GM19438 (cell line): ENCODE data around the gene CRKL.

Source experiments
- ATAC-seq: cut with Tn5 transposase; IDR thresholded peaks from one replicate; pipeline ENCODE4 v1.9.1; 2021; ENCODE audit warnings: low read depth; ENCODE audit not compliant: unreplicated experiment

Gene CRKL

DNA sequence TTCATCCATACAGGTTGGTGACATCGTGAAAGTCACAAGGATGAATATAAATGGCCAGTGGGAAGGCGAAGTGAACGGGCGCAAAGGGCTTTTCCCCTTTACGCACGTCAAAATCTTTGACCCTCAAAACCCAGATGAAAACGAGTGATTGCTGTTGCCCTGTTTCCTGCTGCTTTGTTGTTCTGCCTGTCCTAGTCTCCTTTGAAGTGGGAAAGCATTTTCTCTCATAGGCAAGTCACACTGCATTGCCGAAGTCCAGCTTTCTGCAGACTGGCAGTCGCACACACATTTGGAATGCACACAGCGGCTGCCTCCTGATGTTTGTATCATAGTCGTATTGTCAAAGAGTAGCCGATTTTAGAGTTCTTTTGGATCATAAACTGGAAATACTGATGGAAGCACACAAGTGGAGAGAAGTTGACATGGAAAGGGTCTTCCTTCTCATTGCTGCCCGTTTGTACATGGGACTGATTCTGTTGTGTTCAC, 32.5 kb downstream of the CRKL start:
- ATAC-seq: no peak

DNA sequence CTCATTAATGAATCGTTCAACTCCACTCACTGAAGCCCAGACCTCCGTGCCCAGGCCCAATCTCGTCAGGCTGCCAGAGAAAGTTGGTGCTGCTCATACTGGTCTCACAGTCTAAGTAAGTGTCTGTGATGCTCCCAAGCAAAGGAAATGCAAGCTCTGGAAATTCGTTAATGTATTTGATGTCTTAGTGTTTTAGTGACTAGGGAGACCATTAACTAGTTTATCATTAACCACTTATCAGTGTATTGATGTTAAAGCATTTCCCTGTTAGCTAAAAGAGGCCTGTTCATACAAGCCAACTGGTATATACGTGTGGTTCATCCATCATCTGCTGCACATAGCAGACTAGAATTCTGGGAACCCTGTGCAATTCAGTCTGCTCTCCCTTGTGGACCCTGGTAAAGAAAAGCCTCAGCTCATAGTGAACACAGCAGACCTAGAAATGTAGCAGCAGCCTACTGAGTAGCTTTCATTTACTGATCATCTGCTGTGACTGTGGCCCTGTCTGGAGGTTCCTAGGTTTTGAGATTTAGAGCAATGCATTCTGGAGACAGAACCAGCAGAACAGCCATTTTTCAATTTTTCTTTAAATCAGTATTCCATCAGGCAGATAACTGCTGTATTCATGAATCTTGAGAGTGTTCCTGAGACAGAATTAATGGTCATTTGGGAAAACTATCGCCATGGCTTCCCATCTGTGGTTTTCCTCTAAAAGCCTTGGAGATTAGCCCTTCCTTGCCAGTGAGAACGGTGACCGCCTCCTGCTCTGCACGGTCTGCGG, 34.1 kb downstream of the CRKL start:
- no peak for ATAC-seq

DNA sequence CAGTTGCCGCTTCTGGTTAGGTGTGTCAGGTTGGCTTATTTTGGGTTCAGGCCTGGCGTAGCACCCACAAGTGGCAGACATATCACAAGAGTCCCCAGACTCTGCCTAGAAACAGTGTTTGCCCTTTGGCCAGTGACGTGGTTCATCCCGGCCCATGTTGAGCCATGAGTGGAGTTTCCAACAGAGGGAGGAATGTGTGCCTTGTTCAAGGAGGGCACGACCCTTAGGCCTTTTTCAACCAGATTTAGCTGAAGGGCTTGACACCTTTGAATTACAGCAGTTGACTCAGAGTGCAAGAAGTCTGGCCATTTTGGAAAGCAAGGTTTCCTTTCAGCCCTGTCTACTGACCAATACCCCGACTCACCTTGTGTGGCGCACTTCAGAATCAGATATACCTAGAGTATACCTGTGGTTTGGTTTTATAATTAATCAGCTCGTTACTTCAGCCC, 34.7 kb downstream of the CRKL start:
- no peak for ATAC-seq

DNA sequence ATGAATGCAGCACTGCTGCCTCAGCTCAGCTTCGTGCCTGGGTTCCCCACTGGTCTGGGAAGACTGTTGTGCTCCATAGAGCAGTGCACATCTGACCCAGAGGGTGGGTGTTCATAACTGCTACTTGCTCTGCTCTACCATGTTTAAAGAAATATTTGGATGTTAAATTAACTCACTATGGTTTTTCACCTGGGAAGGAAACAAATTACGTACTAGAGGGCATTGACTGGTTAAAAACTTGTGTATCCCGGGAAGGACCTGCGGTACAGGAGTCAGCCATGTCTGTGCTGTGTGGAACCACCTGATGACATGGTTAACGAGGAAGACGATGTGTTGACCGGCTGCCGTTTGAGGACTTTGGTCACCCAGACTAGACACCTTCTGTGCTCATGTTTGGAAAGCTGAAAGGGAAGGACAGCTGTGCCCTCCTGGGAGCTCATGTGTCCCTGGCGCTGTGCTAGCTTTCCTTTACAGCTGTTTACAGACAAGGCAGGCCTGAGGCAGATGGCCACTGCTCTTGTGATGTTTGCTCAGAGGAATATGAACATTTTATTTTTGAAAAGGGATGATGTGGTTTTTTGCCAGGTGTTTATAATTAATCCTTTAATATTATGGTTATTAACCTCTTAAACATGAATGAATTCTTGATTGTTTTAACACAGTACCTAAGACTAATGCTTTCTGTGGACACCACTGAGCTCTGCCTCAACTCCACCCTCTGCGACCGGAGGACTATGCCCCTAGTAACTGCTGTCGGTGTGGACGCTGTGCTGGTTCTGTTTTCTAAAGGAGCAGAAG, 35.5 kb downstream of the CRKL start:
- no peak for ATAC-seq

DNA sequence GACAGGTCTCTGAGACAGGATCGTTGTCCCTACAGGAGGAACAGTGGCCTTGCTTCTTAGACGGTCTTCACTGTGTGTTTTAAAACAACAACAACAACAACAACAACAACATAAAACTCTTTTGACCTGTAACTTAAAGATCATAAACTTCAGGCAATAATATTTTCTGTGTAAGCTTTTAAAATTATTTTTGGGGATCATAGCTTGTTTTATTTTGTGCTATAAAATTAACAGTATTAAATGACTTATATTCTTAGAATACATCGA, 36.1 kb downstream of the CRKL start:
- no peak for ATAC-seq

DNA sequence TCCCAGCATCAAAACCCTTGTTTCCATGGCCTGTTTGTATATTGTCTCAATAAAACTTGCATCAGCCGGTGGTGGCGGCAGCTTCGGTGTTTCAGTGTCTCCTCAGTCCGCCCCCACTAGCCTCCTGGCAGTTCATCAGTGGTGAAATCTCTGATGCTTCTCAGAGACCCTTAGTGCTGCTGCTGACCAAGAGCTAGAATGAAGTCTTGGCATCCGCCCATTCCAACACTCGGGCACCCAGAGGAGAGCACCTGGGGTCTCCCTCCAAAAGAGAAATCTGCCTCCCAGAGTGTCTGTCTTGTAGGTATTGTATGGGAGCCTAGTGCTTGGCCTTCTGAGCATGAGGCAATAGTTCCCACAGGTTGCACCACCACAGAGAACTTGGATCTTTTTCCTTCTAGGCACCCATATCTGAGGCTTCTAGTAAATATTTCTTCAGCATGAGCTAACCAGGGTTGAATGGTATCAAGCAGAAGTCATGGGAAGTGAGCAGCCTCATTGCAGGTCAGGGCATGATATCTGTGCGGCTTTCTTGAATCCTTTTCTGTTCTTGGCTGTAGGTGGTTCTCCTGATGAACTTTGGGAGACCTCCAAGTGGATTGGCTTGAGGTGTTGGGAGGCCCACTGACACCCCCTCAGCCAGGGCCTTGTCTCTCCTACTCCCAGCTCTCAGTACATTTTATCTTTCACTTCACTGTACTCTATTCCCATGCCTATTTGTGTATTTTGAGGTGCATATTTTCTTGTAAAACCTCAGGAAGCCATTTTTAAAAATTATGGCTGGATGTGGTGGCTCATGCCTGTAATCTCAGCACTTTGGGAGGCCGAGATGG, 36.7 kb downstream of the CRKL start:
- no peak for ATAC-seq

DNA sequence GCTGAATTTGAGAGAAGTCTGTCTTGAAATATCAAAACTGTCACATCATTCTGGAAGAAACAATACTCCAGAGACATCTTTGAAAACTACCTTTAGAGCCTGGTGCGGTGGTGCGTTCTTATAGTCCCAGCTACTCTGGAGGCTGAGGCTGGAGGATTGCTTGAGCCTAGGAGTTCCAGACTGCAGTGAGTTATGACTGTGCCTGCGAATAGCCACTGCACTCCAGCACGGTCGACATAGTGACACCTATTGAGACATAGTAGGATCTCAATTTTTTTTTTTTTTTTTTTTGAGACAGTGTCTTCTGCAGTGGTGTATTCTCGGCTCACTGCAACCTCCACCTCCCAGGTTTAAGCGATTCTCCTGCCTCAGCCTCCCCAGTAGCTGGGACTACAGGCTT, 38.3 kb downstream of the CRKL start:
- ATAC-seq: no peak

DNA sequence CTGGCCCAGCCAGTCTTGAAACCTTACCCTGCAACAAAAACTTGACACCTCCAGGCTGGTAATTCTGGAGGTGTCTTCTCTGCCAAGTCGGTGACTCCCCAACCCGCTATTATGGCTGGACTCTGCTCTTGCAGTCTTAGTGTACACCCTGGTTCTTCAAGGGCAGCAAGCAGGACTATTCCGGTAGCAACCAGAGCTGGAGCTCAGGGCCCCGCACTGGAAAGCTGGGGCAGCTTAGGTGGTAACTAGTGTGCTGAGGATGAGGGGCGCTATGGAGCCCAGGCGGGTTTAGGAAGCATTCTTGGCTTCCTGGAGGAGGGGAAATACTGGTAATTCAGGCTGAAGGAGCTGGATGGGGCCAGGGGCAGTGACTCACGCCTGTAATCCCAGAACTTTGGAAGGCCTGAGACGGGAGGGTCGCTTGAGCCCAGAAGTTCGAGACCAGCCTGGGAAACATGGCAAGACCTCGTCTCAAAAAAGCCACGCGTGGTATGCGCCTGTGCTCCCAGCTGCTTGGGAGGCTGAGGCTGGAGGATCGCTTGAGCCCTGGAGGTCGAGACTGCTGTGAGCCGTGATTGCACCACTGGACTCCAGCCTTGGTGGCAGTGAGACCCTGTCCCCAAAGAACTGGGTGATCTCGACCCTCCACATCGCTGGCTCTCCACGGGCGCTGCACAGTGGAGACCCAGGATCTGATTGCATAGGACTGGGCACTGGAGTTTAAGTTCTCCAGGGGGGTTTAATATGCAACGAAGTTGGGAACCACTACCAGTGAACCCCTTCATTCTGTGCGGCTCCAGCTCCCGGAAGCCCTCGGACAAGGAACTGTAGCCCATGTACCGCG, 39.3 kb downstream of the CRKL start:
- ATAC-seq: no peak

DNA sequence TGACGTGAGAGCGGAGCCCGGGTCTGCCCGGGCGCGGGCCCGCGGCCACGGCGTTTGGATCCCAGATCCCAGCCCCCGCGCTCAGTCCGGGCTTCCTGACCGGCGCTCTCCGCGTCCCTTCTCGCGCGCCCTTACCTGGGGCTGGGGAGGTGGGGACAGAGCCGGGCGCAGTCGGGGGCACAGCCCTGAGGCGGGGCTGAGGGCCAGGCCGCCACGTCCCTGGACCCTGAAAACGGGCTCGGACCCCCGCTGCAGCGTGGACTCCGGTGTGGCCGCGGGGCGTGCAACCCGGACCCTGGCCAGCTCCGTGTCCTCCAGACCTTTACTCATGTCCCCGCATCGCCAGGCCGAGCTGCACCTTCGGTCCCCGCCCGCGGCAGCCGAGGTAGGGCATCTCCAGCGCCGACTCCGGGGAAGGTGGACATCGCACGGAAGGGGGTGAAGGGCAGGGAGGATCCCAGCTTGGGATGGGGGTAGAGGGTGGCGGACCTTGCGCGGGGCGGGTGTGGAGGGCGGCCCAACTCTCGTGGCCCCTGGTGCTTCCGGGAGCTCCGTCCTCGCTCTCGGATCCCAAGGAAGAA, 40.0 kb downstream of the CRKL start:
- ATAC-seq: no peak

DNA sequence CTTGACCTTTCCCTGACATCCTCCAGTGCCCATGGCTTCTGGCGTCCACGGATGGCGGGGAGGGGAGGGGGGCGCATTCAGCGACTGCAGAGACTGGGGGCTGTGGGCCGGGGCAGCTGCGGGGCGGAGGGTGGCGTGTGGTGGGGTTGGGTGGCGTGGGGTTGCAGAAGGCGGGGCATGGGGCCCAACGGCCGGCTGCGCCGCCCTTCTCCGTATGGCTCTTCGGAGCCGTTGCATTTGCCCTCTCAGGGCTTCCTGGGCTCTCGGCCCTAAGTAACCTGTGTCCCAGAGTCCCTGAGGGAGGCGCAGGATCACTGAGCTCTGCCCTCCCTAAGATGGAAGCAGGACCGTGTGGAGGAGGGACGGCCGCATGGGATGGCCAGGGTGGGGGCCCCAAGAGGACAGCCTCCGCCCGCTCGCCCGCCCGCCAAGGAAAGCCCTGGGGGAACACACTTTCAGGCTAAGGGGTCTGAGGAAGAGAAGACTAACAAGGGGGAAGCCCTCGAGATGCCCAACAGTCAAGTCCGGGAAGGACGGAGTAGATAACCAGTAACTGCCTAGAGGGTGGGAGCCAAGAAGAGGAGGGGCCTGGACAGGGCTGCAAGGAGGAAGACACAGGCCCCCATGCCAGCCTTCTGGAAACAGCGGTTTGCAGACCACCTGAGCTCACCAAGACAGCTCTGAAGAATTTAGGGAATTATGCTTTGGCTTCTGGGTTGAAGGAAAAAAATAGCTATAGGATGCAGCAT, 40.6 kb downstream of the CRKL start:
- no peak for ATAC-seq

DNA sequence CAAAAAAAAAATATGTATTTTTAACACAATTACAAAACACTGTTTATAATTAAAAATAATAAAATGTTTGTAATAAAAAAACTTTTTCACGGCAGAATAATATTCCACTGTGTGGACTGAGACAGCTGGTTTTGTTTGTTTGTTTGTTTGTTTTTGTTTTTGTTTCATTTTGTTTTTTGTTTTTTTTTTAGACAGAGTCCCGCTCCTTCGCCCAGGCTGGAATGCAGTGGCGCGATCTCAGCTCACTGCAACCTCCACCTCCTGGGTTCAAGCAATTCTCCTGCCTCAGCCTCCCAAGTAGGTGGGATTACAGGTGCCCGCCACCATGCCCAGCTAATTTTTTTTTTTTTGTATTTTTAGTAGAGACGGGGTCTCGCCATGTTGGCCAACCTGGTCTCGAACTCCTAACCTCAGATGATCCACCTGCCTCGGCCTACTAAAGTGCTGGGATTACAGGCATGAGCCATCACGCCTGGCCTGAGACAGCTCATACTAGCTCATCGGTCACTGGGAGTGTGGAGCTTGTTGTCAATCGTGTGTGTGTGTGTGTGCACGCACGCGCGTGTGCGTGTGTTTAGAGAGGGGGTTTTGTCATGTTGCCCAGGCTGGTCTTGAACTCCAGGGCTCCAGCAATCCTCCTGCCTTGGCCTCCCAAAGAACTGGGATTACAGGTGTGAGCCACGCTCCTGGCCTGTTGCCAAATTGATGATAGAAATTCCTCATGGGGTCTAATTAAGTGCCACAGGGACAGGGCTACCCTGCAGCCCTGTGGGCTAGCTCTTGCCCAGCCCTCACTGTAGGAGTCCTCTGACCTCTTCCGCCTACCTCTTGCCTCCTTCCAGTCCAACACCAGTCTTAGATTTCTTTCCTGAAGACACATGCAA, 42.6 kb downstream of the CRKL start:
- ATAC-seq: no peak

DNA sequence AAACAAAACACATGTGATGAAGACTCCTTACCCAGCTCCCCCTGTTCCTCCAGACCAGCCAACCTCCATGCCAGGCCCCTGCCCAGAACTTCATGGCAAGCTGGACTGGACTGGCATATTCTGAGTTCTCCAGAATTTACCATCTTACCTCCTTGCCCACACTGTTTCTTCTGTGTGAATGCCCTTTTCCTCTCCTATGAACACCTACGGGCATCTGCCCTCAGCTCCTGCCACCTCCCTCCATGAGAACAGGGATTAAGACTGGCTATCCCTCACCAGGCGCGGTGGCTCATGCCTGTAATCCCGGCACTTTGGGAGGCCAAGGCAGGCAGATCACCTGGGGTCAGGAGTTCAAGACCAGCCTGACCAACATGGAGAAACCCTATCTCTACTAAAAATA, 43.4 kb downstream of the CRKL start:
- ATAC-seq: no peak

DNA sequence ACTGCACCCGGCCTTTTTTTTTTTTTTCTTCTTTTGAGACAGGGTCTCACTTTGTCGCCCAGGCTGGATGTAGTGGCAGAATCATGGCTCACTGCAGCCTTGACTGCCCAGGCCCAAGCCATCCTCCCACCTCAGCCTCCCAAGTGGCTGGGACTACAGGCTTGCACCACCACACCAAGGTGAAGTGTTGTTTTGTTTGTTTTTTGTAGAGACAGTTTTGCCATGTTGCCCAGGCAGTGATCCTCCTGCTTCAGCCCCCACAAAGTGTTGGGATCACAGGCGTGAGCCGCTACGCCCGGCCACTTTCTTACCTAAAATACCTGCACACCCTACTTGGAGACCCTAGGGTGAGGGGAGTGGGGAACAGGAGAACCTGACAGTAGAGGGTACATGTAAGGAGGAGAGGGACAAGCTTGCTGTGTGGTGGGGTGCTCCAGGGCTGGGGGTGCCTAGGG, 45.3 kb downstream of the CRKL start:
- no peak for ATAC-seq

DNA sequence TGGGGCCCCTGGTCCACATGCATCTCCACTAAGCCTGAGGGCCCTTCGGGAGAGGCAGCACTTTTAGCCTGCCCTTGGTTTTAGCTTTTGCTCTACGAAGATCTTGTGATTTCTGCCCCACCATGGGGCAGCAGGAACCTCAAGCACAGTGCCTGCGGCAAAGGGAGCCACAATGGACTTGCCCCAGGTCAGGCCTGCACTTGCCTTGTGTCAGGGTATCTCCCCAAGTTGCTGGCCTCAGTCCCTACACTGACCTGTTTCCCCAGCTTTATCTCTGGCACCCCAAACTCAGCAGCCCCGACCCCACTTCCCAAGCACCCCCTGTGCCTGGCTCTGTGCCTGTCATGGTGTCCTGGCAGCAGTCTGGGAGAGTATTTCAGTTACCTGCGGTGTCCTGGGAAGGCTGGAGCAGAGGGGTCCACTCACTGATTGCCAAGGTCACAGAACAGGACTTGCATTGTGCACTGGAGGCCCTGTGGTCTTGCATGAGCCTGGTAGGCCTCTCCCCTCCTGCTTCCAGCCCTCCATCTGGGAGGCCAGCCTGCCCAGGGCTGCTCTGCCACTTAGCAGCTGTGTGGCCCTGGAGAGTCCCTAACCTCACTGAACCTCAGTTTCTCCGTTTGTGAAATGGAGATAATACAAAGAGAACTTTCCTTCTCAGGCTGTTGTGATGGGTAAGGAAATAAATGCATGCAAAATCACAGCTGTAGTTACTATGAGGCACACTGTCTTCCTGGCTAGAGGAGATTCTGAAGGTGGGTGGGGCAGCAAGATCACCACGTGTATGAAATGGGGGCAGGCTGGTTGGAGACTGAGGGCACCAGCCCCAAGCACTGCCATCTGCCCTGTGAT, 46.2 kb downstream of the CRKL start:
- no peak for ATAC-seq

DNA sequence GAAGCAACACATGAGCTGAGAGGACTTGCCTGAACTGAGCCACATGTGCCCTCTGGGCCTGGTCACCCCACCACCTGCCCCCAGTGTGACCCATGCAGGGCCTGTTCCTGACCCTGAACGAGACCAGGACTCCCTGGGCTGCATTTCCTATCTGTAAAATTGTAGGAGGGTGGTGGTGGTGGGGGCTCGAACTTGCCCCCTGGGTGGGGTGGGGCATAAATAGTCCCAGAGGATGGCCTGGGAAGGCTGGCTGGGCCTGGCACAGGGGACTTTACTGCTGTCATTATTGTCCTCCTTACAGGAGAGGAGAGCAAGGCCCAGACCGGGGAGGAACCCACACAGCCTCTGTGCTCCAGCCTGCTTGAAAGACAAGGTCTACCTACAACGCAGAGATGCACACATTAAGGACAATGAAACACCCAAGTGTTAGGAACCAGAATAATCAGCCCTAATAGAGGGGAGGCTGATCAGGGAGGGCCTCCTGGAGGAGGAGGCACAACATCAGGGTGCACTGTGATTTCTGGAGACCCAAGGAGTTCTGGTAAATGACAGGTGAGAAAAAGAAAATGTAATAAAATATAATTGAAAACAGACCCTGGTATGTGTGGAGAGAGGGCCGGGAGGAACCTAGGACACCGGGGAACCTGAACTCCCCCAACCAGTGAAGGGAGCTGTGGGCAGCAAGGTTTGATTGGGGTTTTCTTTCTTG, 47.0 kb downstream of the CRKL start:
- no peak for ATAC-seq

DNA sequence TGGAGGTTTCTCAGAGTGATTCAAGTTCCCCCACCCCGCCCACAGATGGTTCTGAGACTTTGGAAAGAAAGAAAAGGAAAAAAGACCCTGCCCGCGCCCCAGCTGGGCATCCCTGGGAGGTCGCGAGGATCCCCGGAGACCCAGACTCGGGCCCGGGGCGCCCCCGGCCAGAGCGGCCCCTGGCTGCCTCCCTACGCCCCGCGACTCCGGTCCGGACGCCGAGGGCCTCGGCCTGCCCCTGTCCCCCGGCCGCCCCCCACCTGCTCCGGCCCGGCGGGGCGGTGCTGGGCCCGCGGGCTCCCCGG, 47.5 kb downstream of the CRKL start:
- no peak for ATAC-seq
